Astrocyte (in vitro differentiated cells and primary cell): ENCODE measurements around the gene ZYG11B. TPM values are rescaled to one million over a fixed set of nuclear protein-coding genes. Genes with fewer than 3 reads are reported as not detected.

Experiments
- DNase-seq: peaks from one replicate; pipeline ENCODE4 v3.0.0-alpha.2; 2010; ENCODE audit warnings: low read depth
- FAIRE-seq: peaks from 2 replicates; lab custom pipeline; 2011; peaks lifted over from hg19 to GRCh38; lab: Jason Lieb, UNC
- H2AFZ ChIP-seq: 2 replicates; pipeline ENCODE4 v1.6.0; 2012; ENCODE audit warnings: low read depth, low read length, inconsistent platforms
- H3K27ac ChIP-seq: 2 replicates; pipeline ENCODE4 v1.5.1; 2011; ENCODE audit warnings: low read depth, low read length, inconsistent platforms
- H3K27me3 ChIP-seq: 2 replicates; pipeline ENCODE4 v1.6.0; 2011; ENCODE audit warnings: low read length, inconsistent platforms; ENCODE audit not compliant: insufficient read depth
- H3K36me3 ChIP-seq: 2 replicates; pipeline ENCODE4 v1.5.1; 2011; ENCODE audit warnings: low read length, inconsistent platforms; ENCODE audit not compliant: insufficient read depth
- H3K4me1 ChIP-seq: 2 replicates; pipeline ENCODE4 v1.5.1; 2011; ENCODE audit warnings: low read length, inconsistent platforms; ENCODE audit not compliant: insufficient read depth
- H3K4me2 ChIP-seq: 2 replicates; pipeline ENCODE4 v1.6.0; 2012; ENCODE audit warnings: low read length, inconsistent platforms
- H3K4me3 ChIP-seq: 2 replicates; pipeline ENCODE4 v1.5.1; 2011; ENCODE audit warnings: low read depth, mild to moderate bottlenecking, low read length, inconsistent platforms; ENCODE audit not compliant: insufficient read depth
- H3K79me2 ChIP-seq: 2 replicates; pipeline ENCODE4 v1.6.0; 2012; ENCODE audit warnings: mild to moderate bottlenecking, low read length, inconsistent platforms; ENCODE audit not compliant: insufficient read depth
- H3K9ac ChIP-seq: 2 replicates; pipeline ENCODE4 v1.6.0; 2012; ENCODE audit warnings: mild to moderate bottlenecking, low read length, inconsistent platforms
- H3K9me3 ChIP-seq: 2 replicates; pipeline ENCODE4 v1.5.1; 2012; ENCODE audit warnings: low read depth, mild to moderate bottlenecking, low read length, inconsistent platforms; ENCODE audit not compliant: insufficient read depth
- H4K20me1 ChIP-seq: 2 replicates; pipeline ENCODE4 v1.6.0; 2012; ENCODE audit warnings: low read length, inconsistent platforms; ENCODE audit not compliant: insufficient read depth
- H3K27ac Mint-ChIP-seq: one replicate; pipeline ENCODE4 v1.8.0; 2021; ENCODE audit warnings: mild to moderate bottlenecking, mixed read lengths; ENCODE audit not compliant: unreplicated experiment
- H3K27me3 Mint-ChIP-seq: one replicate; pipeline ENCODE4 v1.8.0; 2021; ENCODE audit warnings: low read depth, mixed read lengths; ENCODE audit not compliant: unreplicated experiment
- H3K36me3 Mint-ChIP-seq: one replicate; pipeline ENCODE4 v1.8.0; 2021; ENCODE audit warnings: low read depth, mixed read lengths; ENCODE audit not compliant: unreplicated experiment
- H3K4me1 Mint-ChIP-seq: one replicate; pipeline ENCODE4 v1.8.0; 2021; ENCODE audit warnings: low read depth, mixed read lengths; ENCODE audit not compliant: unreplicated experiment
- H3K4me3 Mint-ChIP-seq: one replicate; pipeline ENCODE4 v1.8.0; 2021; ENCODE audit warnings: mild to moderate bottlenecking, moderate library complexity, mixed read lengths; ENCODE audit not compliant: unreplicated experiment
- H3K9me3 Mint-ChIP-seq: one replicate; pipeline ENCODE4 v1.8.0; 2021; ENCODE audit warnings: mild to moderate bottlenecking, mixed read lengths; ENCODE audit not compliant: unreplicated experiment
- CTCF ChIP-seq: IDR thresholded peaks from 2 replicates; pipeline ENCODE4 v1.5.1; 2011; ENCODE audit warnings: low read depth, mild to moderate bottlenecking, inconsistent platforms, low read length, moderate library complexity; ENCODE audit not compliant: insufficient read depth
- EZH2 ChIP-seq: IDR thresholded peaks from 2 replicates; pipeline ENCODE4 v1.6.1; 2012; ENCODE audit warnings: mild to moderate bottlenecking, low read length, inconsistent platforms; ENCODE audit not compliant: insufficient read depth
- total RNA-seq: library from RNA; stranded (reverse); gene quantifications from 2 replicates; pipeline ENCODE4 v1.2.1, GENCODE V29; 2021

ZYG11B gene
- total RNA-seq, 1 donor from 2014 or later: 22.1 TPM

GRCh38 chr1:52738148-52738547 lies 11.9 kb downstream of the ZYG11B start:
- Mint-ChIP-seq H3K27me3 (no peaks in the 10 kb centered on the region), H3K36me3 (peaks cover 4% of the 10 kb centered on the region), H3K4me3 (no peak overlapping the region), H3K9me3 (peaks cover 2% of the 10 kb centered on the region), H3K27ac (no peak overlapping the region), H3K4me1 (no peaks in the 10 kb centered on the region)
- DNase-seq (no peak), FAIRE-seq (no peak)
- H3K4me1 ChIP-seq: no peaks in the 10 kb centered on the region
- no peak overlapping the region for H2AFZ ChIP-seq
- no peak overlapping the region for H3K27ac ChIP-seq
- TF ChIP-seq EZH2 (no peak), CTCF (no peak)
- H3K79me2 ChIP-seq: peaks cover 64% of the 10 kb centered on the region
- H3K27me3 ChIP-seq: no peaks in the 10 kb centered on the region
- H3K9ac ChIP-seq: no peak overlapping the region
- no peaks in the 10 kb centered on the region for H3K9me3 ChIP-seq
- peaks cover 6% of the 10 kb centered on the region for H3K36me3 ChIP-seq
- no peak overlapping the region for H3K4me3 ChIP-seq
- peaks cover 25% of the 10 kb centered on the region for H4K20me1 ChIP-seq
- H3K4me2 ChIP-seq: no peak overlapping the region

GRCh38 chr1:52738893-52739292 lies 12.6 kb downstream of the ZYG11B start:
- DNase-seq: no peak
- H4K20me1 ChIP-seq: peaks cover 20% of the 10 kb centered on the region
- H3K4me3 Mint-ChIP-seq: peak overlapping the region; percentile 20
- H3K9me3 Mint-ChIP-seq: peaks cover 2% of the 10 kb centered on the region
- no peaks in the 10 kb centered on the region for H3K27me3 Mint-ChIP-seq
- no peak for TF ChIP-seq CTCF
- TF ChIP-seq EZH2: no peak
- peaks cover 3% of the 10 kb centered on the region for H3K36me3 Mint-ChIP-seq
- H3K4me2 ChIP-seq: no peak overlapping the region
- H3K9ac ChIP-seq: no peak overlapping the region
- H3K4me1 Mint-ChIP-seq: no peaks in the 10 kb centered on the region
- no peak overlapping the region for H2AFZ ChIP-seq
- H3K4me3 ChIP-seq: no peak overlapping the region
- no peak overlapping the region for H3K27ac ChIP-seq
- H3K36me3 ChIP-seq: peaks cover 1% of the 10 kb centered on the region
- no peaks in the 10 kb centered on the region for H3K9me3 ChIP-seq
- FAIRE-seq: no peak
- peaks cover 58% of the 10 kb centered on the region for H3K79me2 ChIP-seq
- H3K4me1 ChIP-seq: no peaks in the 10 kb centered on the region
- no peak overlapping the region for H3K27ac Mint-ChIP-seq
- H3K27me3 ChIP-seq: no peaks in the 10 kb centered on the region

GRCh38 chr1:52739699-52740467 lies 13.6 kb downstream of the ZYG11B start:
- H3K79me2 ChIP-seq: peaks cover 54% of the 10 kb centered on the region

More at GRCh38 chr1:52739699-52740467, 13.6 kb downstream of the ZYG11B start:
- Histone ChIP-seq H3K9ac (no peak overlapping the region), H3K27ac (no peak overlapping the region), H3K4me2 (no peak overlapping the region), H3K4me1 (no peaks in the 10 kb centered on the region), H3K36me3 (no peaks in the 10 kb centered on the region), H3K27me3 (no peaks in the 10 kb centered on the region), H3K9me3 (no peaks in the 10 kb centered on the region), H4K20me1 (peaks cover 20% of the 10 kb centered on the region), H3K4me3 (no peak overlapping the region), H2AFZ (no peak overlapping the region)
- no peak for DNase-seq
- H3K4me3 Mint-ChIP-seq: no peak overlapping the region
- FAIRE-seq: no peak
- H3K27me3 Mint-ChIP-seq: no peaks in the 10 kb centered on the region
- TF ChIP-seq CTCF (no peak), EZH2 (no peak)
- peaks cover 3% of the 10 kb centered on the region for H3K36me3 Mint-ChIP-seq
- no peaks in the 10 kb centered on the region for H3K4me1 Mint-ChIP-seq
- no peak overlapping the region for H3K27ac Mint-ChIP-seq
- H3K9me3 Mint-ChIP-seq: peaks cover 2% of the 10 kb centered on the region
